Stimulated activated CD8-positive, alpha-beta memory T cell treated with anti-CD3 and anti-CD28 coated beads, Interleukin-7, amount 100 ng/mL, for 48 hours (primary cell): ENCODE data around the gene HHIP.

Experiments used
- DNase-seq, 2 donors: peaks; one replicate each; pipeline ENCODE4 v3.0.0-alpha.2; 2020; ENCODE audit warnings: low read depth in 1 of 2; ENCODE audit errors: extremely low read depth in 1 of 2

The HHIP gene

DNA sequence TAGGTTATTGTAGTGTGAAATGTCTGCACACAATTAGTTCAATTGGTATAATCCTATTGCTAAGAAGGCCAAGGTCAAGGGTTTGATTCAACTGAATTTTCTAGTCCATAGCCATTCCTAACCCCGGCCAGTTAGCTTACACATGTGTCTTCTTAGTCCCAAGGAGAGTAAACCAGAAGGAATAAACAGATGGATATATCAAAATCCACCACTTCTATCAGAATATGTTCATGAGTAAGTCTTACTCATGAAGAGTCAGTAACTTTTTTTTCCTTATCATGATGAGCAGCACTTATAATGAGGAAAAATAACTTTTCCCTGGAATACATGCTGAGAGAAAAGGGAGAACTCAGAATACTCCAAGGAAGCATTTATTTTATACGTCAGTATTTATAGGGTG is 9.5 kb downstream of the HHIP start:
- no peak for DNase-seq

DNA sequence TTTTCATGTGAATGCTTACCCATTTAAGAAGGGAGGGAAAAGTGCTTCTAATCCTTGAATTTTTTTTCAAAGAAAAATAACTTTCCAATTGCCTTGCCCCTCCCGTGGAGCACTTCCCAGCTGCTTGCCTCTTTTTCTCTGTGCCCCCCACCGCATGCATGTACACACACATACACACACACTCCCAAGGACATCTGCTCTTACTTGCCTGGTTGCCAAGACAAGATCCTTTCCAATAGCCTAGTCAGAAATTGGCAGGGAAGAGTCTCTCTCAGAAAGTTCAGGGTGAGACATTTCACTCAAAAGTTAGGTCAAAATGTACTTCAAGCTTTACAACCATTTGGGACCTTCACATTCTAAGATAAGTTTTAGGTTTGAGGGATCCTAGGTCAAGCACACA is 10.9 kb downstream of the HHIP start:
- DNase-seq: no peak

DNA sequence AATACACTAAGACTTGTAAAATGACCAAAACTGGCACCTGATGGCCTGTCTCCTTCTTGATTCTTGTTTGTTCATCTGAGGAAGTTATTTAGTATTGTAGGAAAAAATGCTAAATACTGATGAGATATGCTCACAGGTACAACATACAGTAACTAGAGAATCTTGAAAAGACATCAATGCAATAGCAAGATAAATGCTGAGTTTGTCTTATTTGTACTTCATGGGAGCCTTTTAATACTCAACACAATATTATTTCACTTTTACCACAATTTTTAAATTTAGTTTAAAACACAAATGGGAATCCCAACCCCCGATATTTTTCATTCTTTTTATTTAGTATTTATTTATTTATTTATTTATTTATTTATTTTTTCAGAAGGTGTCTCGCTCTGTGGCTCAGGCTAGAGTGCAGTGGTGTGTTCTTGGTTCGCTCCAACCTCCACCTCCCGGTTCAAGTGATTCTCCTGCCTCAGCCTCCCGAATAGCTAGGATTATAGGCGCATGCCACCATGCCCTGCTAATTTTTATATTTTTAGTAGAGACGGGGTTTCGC is 12.1 kb downstream of the HHIP start:
- DNase-seq: no peak

DNA sequence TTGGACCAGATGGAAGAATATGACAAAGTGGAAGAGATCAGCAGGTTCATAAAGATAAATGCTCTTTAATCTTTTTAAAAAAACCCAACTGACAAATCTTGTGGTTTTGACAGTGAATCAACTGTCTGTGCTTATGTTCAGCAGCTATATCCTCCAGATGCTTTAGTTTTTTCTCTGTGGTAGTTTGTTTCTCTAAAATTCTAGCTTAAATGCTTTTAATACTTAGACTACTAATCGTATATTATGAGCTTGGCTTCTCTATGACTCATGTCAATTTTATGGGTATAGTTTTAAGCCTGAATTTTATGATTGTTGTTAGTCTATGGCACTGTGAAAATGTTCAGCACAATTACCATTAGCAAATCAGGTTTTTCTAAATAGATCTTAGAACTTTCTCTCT is 12.9 kb downstream of the HHIP start:
- no peak for DNase-seq

DNA sequence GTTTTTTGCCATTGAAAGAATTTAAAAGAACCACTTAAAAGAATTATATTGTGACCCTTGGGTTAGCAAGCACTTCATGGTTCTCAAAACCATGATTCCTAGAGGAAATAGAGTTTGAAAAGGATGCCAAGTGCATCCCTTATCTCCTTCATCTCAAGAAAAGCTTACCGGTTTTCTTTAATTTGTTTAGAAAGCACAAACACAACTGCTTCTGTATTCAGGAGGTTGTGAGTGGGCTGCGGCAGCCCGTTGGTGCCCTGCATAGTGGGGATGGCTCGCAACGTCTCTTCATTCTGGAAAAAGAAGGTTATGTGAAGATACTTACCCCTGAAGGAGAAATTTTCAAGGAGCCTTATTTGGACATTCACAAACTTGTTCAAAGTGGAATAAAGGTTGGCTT is 13.5 kb downstream of the HHIP start:
- no peak for DNase-seq

DNA sequence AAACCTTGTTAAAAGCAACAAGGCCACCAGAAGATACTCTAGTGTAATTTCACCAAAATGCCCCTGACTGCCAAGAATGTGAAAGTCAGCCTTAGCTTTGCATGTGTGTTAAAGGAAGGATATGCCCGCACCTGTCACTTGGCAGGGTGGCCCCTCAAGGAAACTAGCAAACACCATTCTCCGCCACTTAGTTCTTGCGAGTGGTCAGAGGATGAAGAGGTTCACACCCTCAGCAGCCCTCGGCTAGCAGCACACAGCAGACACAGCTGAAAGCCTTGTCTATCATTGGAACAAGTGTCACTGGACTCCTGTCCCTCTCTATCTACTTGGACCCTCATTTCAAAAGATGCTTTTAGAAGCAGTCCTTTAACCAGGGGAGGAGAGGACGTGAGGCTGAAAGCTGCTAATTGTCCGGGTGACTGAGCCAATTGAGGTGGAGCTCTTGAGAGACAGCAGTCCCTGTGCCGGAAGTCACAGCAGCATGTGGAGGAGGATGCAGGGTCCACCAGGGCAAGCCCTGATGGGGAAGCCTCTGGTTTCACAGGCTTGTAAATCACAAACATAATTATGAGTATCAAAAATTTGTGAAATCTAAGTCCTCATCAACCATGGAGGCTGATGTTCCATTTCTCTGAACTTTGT is 18.0 kb downstream of the HHIP start:
- no peak for DNase-seq

DNA sequence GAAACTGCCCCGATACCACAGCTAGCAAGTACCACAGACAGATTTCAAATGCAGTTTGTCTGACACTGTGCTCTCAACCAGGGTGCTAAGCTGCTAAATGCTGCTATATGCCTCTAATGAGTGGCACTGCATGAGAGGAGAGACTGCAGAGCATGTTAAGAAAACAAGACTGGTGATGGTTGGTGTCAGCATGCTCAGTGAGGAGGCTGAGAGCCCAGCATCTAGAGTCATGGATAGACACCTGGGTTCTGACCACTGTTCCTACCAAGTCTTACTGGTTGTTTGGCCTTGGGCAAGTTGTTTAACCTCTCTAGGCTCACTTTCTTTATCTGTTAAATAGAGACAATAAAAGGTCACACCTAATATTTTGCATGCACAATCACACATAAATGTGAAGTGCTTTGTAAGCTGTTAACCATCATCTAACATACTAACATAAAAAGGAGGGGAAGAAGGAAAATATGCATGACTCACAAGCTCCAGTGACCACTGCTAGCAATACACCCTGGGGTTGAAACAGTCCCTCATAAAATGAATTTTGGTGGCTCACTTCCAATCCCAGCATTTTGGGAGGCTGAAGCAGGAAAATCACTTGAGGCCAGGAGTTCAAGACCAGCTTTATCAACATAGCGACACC is 20.7 kb downstream of the HHIP start:
- DNase-seq: no peak

DNA sequence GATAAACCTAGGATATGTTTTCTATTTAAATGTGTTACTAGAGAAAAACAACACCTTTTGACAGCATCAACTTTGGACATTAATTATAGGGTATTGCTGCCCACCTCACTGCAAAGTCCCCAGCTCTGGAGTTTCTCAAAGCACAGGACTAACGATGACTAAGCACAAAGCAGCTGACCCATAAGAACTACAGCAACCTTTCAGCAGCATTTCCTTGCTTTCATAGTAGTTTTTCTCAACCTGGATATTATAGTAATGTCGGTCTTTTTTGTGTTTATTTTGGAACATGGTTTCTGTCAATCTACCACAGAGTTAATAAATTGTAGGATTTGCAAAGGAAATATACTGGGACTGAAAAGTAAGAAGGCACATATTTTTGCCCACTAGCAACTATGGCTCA is 21.5 kb downstream of the HHIP start:
- DNase-seq: no peak

DNA sequence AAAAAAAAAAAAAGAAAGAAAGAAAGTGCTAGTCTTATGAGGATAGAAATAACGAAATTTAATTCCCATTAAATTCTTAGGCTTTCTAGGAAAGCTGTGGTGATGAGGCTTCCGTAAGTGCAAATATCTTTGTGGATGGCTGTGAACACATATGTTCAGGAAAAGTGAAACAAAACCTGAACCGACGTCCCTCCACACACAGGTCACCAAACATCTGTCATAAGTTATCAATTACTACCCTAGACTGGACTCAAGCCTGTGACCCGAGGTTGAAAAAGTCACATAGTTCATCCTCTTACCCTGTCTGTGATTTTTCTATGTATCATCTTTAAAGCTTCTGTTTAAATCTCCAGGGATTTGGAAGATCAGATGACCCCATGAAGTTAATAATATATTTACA is 24.8 kb downstream of the HHIP start:
- no peak for DNase-seq

DNA sequence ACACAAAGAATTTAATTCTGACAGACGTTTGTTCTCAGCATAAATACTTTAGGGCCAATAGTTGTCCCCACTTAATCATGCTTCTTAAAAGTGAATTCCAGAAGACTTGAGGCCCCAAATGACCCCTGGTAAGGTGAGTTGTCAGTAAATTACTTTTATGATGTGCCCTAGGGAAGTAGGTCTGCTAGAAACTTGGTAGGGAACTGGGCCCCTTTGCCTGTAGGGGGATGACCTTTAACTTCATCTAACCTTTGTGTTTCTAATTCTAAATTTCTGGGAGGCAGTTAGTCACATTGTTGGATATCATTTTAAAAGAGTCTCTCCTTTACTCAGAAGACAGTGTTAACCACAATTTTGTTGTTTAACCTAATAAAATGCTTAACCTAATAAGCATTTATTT is 28.8 kb downstream of the HHIP start:
- DNase-seq: no peak

DNA sequence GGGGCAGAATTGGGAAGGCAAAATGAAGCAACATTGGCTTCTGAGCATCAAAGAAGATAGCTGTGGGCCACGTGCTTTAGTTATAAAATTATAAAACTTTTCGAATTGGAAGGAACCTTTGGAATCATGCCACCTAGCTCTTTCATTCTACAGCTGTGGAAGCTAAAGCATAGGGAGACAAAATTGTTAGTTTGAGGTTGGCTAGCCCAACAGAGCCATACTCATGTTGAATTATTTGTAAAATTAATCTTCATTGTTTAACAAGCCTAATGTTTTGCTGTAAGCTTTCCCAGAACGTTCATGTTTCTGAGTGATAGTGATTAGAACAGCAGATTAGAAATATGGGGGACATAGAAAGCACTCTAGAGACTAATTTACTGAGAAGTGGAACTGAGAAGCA is 35.9 kb downstream of the HHIP start:
- DNase-seq: no peak

DNA sequence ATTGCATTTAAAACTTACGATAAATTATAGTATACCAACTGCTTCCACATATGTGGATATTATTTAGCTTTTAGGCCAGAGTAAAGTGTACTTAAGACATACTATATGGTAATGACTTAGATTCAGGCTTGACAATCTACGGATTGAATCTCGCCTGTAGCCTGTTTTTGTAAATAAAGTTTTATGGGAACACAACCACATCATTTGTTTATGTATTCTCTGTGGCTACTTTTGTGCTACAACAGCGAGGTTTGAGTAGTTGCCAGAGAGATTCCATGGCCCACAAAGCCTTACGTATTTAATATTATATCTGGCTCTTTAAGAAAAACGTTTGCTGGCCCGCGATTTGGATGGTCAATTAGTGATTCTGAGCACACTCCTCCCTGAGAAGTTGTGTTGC is 37.6 kb downstream of the HHIP start:
- no peak for DNase-seq

DNA sequence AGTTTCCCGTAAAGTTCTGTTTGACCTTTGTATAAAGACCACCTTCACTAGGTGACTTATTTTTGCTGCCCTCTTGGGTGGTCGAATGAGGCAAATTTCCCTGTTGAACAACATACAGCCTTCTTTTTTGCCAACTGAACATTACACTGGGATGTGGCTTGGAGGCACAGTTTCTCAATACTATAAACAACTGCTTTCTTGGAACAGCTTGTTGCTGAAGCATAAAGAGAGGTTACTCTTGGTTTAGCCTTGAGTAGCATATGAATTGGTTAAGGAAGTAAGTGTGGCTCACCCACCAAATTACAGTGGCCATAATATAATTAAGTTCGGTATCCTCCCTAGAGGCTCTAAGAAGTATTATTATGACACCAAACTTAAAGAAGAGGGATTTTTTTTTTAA is 40.0 kb downstream of the HHIP start:
- no peak for DNase-seq

DNA sequence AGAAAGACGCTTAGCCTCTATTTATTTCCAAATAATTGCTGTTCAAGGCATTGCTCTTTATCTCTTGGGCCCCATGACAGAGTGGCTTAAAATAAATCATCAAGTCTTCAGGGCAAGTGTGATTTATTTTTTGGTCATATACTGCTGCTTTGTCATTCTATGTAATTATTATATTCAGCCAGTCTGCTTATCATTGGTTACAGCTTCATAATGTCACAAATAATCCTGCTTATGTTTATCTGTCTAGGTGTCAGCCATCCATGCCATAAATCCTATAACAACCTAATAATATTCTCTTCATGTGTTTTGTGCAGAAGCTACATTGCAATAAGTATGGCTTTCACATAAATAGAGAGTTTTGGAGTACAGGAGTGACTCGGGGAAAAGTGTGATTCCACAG is 41.0 kb downstream of the HHIP start:
- DNase-seq: no peak

DNA sequence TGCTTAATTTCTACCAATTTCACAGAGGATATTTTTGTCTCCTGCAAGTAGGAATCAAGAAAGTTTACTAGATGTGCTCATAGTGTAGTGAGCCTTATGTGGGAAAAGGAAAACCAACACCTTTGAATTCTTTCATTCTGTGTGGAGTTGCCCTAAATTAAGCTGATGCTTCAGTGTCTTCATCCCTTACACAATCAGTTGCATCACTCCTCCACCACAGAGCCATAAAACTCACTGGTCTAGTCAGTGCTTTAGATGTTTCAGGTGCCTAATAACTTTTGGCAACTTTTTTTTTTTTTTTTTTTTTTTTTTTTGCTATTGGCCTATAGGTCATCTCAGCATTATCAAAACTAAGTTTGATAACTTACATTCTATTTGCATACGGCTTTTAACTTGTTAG is 41.5 kb downstream of the HHIP start:
- no peak for DNase-seq

DNA sequence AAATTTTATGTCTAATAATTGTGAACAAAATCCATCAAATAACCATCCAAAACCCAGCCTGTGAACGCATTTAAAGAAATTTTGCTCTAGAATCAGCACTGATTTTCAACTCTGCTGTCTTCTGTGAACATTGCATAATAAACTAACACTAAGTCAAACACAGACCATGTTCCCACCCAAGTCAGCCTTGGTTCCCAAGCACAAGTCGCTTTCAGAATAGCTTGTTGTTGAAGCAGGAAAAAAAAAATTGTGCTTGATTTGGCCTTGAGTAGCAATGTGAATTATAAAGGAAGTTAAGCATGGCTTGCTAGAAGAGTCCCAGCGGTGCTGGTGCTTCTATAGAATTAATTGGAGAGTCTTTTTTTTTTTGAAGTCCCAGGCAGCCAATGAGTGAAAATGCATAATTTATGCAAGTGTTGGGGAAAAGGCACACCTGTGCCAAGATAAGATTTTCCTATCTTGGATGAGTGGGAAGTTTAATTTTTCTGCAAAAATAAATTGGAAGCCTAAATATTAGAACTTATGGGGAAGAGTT is 42.1 kb downstream of the HHIP start:
- DNase-seq: no peak

DNA sequence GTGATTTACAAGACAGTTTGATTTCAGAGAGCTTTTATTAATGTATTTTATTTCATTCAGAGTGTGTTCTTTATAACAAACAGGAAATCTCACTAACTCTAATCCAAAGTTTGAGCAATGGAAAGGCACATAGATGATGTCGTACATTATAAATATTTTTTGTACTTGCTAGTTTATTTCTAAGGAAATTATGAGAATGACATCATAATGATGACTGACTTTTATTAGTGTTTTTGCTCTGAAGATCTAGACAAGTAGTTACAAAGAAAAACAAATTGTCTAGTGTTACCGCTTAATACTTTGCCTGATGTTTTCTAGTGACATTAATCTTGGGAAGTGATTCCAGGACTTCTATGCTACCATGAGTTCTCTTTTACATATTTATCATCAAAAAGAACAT is 43.2 kb downstream of the HHIP start:
- DNase-seq: no peak

DNA sequence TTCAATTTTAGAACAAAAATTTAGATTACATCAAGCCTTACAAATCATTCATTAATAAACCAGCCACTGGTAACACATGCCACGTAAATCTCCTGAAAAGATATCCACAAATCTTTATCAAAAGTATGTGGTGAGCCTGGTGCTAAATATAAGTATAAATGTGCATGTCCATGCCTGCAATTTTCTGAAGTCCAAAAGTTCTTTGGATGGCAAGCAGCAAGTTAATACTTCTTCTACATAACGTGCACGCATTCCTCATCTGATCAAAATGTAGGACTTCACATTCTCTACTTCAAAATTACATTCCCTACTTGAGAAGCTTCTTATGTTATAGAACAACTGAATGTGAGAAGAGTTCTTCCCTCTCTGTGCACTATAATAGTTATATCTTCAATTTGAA is 49.8 kb downstream of the HHIP start:
- DNase-seq: no peak

DNA sequence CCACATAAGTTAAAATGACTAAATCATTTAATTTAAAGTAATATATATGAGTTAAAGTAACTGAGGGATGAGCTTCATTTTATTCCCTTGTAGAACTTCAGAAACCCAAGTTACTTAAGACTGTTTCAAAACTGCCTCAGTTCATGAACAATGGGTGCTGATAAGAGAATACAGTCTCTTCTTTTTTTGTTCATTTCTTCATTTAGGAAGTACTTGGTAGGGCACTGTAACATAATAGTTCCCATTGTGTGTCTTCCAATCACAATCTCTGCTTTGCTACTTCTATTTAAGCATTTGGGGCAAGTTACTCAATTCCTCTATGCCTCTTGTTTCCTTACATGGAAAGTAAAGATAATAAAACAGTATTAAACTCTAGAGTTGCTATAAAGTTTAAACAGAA is 50.4 kb downstream of the HHIP start:
- DNase-seq: no peak

DNA sequence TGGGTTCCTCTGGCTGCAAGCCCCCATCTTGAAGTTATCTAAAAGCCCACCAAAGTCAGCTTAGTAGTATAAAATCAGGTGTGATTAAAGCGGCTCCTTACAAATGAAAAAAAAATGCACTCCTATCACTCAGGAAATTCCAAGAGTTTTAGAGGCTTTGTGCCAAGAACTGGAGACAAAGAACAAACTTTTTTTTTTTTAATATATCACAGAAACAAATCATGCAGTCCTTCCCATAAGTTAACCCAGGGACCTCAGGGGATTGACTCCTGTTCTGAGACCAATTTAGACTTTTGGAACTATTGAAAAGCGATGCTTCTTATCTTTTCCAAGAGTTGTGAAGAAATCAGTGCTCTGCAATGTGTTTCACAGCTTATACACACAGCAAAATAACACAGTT is 53.6 kb downstream of the HHIP start:
- DNase-seq: no peak

DNA sequence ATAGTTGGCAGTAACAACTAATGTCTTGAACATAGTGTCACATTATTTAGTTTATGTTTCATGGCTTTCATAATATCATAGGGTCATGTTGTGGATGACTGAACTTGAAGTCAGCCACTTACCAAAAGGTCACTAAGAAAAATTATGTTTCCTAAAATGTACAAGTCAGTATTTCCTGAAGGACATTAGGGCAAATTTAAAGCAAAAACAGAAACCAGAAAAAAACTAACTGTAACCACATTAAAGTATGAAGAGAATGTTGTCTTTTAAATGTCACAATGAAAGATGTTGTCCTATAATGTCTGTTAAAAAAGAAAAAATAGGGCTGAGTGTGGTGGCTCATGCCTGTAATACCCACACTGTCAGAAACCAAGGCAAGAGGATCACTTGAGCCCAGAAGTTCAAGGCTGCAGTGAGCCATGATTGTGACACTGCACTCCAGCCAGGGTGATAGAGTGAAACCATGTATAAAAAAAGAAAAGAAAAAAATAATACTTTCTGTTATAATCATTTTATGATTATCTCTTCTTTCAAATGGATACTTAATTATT is 55.8 kb downstream of the HHIP start:
- DNase-seq: no peak

DNA sequence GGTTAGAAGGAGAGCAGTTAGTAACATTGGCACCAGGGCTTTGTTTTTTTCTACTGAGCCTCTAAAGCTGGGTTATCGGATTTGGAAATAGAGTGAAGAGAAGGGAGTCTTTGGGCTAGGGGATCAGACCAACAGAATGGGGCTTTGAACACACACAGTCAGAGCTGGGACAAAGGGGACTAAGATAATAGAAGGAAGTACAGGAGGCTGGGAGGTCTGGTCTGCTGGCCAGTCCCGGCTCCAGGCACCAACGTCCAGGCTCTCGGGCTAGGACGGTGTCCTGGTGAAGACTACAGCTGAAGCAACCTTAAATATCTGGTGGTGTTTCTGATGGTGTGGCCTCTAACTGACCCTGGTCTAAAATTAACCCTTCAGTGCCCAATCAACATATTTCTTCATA is 57.5 kb downstream of the HHIP start:
- no peak for DNase-seq
